22Rv1 (cell line): ENCODE data around the gene ADAM12.

Experiments
- H3K27ac ChIP-seq: fragments of 450-650 bp; 2 replicates; pipeline ENCODE4 v1.5.1; 2017
- CTCF ChIP-seq: fragments of 450-650 bp; IDR thresholded peaks from 2 replicates; pipeline ENCODE4 v1.5.1; 2017; ENCODE audit warnings: mild to moderate bottlenecking
- ZFX ChIP-seq: fragments of 450-650 bp; IDR thresholded peaks from 2 replicates; pipeline ENCODE4 v1.6.1; 2017; ENCODE audit warnings: antibody characterized with exemption, borderline replicate concordance

Gene ADAM12

GRCh38 chr10:126430512-126430911, 42.2 kb upstream of the ADAM12 start:
- no peak overlapping the region for H3K27ac ChIP-seq
- TF ChIP-seq ZFX (no peak), CTCF (no peak)

GRCh38 chr10:126429275-126429674, 41.0 kb upstream of the ADAM12 start:
- TF ChIP-seq CTCF, result no peak
- no peak for TF ChIP-seq ZFX
- H3K27ac ChIP-seq, result no peak overlapping the region

- no peak overlapping the region for H3K27ac ChIP-seq
- TF ChIP-seq ZFX (no peak), CTCF (no peak)
These were observed 37.3 kb upstream of the ADAM12 start for GRCh38 chr10:126425489-126426065.

- no peak overlapping the region for H3K27ac ChIP-seq
- TF ChIP-seq ZFX, result no peak
- no peak for TF ChIP-seq CTCF
These were observed 36.8 kb upstream of the ADAM12 start for GRCh38 chr10:126425032-126425431.

GRCh38 chr10:126423732-126424491, 35.6 kb upstream of the ADAM12 start:
- TF ChIP-seq ZFX (no peak), CTCF (no peak)

GRCh38 chr10:126422567-126422966, 34.3 kb upstream of the ADAM12 start:
- TF ChIP-seq CTCF, result no peak
- no peak for TF ChIP-seq ZFX
- no peak overlapping the region for H3K27ac ChIP-seq

More at GRCh38 chr10:126423732-126424491, 35.6 kb upstream of the ADAM12 start:
- no peak overlapping the region for H3K27ac ChIP-seq

- TF ChIP-seq ZFX, result no peak
- no peak for TF ChIP-seq CTCF
- no peak overlapping the region for H3K27ac ChIP-seq
These were observed 33.5 kb upstream of the ADAM12 start for GRCh38 chr10:126421756-126422256.
